ENCODE results near the gene MRPL24. TPM values are rescaled to one million over a fixed set of nuclear protein-coding genes. Genes with fewer than 3 reads are reported as not detected.

MRPL24 gene
- total and polyA plus RNA-seq, 9 of the 15 experiments (the other 6 are each of a cell fraction or from before 2014, with no cell fraction given), result 74.3 to 267 (median 113) TPM

- TF ChIP-seq THAP7 (CRISPR knock-in tag; IDR thresholded peaks at IDR 0.05) (no peak), USF1 (CRISPR knock-in tag; IDR thresholded peaks at IDR 0.05) (peak; percentile 66), SETDB1 (IDR thresholded peaks at IDR 0.05; ENCODE audit: low read length) (no peak), PCBP2 (IDR thresholded peaks at IDR 0.05; ENCODE audit: low read depth, low read length, poor library complexity, severe bottlenecking) (no peak), SRSF3 (IDR thresholded peaks at IDR 0.05; ENCODE audit: insufficient read depth, low read length) (no peak), DACH1 (IDR thresholded peaks at IDR 0.05; ENCODE audit: partially characterized antibody) (peak; percentile 5), XRCC5 (IDR thresholded peaks at IDR 0.05; ENCODE audit: low read depth, low read length) (peak; percentile 83; the same call in 1 of the 2 replicates), ZNF512 (tag; IDR thresholded peaks at IDR 0.05) (no peak), RAD21 (CRISPR knock-in tag; conservative IDR thresholded peaks at IDR 0.05 in 1 of 2, IDR thresholded peaks at IDR 0.05 in 1 of 2) (0 out of 4 replicates have a peak, but pooled peaks of 1 of the 2 experiments have one; percentile 12), ZNF431 (CRISPR knock-in tag; IDR thresholded peaks at IDR 0.05) (no peak), SOX6 (IDR thresholded peaks at IDR 0.05) (0 out of 2 replicates have a peak, but pooled peaks have one; percentile 18), SRSF7 (optimal IDR thresholded peaks at IDR 0.05; ENCODE audit: low read depth, low read length) (no peak)
- TF ChIP-seq, protein P1, sequence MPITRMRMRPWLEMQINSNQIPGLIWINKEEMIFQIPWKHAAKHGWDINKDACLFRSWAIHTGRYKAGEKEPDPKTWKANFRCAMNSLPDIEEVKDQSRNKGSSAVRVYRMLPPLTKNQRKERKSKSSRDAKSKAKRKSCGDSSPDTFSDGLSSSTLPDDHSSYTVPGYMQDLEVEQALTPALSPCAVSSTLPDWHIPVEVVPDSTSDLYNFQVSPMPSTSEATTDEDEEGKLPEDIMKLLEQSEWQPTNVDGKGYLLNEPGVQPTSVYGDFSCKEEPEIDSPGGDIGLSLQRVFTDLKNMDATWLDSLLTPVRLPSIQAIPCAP (CRISPR knock-in tag; IDR thresholded peaks at IDR 0.05; ENCODE audit: borderline replicate concordance), result no peak
- TF ChIP-seq, protein P2, sequence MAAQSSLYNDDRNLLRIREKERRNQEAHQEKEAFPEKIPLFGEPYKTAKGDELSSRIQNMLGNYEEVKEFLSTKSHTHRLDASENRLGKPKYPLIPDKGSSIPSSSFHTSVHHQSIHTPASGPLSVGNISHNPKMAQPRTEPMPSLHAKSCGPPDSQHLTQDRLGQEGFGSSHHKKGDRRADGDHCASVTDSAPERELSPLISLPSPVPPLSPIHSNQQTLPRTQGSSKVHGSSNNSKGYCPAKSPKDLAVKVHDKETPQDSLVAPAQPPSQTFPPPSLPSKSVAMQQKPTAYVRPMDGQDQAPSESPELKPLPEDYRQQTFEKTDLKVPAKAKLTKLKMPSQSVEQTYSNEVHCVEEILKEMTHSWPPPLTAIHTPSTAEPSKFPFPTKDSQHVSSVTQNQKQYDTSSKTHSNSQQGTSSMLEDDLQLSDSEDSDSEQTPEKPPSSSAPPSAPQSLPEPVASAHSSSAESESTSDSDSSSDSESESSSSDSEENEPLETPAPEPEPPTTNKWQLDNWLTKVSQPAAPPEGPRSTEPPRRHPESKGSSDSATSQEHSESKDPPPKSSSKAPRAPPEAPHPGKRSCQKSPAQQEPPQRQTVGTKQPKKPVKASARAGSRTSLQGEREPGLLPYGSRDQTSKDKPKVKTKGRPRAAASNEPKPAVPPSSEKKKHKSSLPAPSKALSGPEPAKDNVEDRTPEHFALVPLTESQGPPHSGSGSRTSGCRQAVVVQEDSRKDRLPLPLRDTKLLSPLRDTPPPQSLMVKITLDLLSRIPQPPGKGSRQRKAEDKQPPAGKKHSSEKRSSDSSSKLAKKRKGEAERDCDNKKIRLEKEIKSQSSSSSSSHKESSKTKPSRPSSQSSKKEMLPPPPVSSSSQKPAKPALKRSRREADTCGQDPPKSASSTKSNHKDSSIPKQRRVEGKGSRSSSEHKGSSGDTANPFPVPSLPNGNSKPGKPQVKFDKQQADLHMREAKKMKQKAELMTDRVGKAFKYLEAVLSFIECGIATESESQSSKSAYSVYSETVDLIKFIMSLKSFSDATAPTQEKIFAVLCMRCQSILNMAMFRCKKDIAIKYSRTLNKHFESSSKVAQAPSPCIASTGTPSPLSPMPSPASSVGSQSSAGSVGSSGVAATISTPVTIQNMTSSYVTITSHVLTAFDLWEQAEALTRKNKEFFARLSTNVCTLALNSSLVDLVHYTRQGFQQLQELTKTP (IDR thresholded peaks at IDR 0.05; ENCODE audit: low read depth in 1 of 2, partially characterized antibody in 2 of 2), result peak in 1 of 2 experiments; percentile 99
- TF ChIP-seq, protein P3, sequence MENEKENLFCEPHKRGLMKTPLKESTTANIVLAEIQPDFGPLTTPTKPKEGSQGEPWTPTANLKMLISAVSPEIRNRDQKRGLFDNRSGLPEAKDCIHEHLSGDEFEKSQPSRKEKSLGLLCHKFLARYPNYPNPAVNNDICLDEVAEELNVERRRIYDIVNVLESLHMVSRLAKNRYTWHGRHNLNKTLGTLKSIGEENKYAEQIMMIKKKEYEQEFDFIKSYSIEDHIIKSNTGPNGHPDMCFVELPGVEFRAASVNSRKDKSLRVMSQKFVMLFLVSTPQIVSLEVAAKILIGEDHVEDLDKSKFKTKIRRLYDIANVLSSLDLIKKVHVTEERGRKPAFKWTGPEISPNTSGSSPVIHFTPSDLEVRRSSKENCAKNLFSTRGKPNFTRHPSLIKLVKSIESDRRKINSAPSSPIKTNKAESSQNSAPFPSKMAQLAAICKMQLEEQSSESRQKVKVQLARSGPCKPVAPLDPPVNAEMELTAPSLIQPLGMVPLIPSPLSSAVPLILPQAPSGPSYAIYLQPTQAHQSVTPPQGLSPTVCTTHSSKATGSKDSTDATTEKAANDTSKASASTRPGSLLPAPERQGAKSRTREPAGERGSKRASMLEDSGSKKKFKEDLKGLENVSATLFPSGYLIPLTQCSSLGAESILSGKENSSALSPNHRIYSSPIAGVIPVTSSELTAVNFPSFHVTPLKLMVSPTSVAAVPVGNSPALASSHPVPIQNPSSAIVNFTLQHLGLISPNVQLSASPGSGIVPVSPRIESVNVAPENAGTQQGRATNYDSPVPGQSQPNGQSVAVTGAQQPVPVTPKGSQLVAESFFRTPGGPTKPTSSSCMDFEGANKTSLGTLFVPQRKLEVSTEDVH (IDR thresholded peaks at IDR 0.05; ENCODE audit: low read depth, partially characterized antibody), result peak; percentile 95
Observed at GRCh38 chr1:156740741-156741480, at the start of gene MRPL24 (continued).
